ENCODE results near the gene CTNNA1.
A peak's percentile ranks its signal among the peaks of the same experiment; 100 is the strongest.
"Not testable (repeated sequence)": the region's sequence is repeated elsewhere in the genome, so short reads cannot be mapped to it uniquely, and the experiment has no call there.

The CTNNA1 gene

GRCh38 chr5:138725818-138726416, 27.3 kb upstream of the CTNNA1 start:
- FAIRE-seq: no peak

- no peak for FAIRE-seq
These were observed 26.4 kb upstream of the CTNNA1 start for GRCh38 chr5:138726848-138727247.

GRCh38 chr5:138730496-138730895, 22.7 kb upstream of the CTNNA1 start:
- not testable (repeated sequence) for FAIRE-seq

GRCh38 chr5:138732466-138732865, 20.8 kb upstream of the CTNNA1 start:
- FAIRE-seq: no peak

- FAIRE-seq: no peak
These were observed 20.3 kb upstream of the CTNNA1 start for GRCh38 chr5:138732933-138733332.

- FAIRE-seq: no peak
These were observed 19.7 kb upstream of the CTNNA1 start for GRCh38 chr5:138733509-138733908.

- no peak for FAIRE-seq
These were observed 16.9 kb upstream of the CTNNA1 start for GRCh38 chr5:138736293-138736692.

- FAIRE-seq: no peak
These were observed 15.5 kb upstream of the CTNNA1 start for GRCh38 chr5:138737494-138738265.

GRCh38 chr5:138738399-138738798, 14.8 kb upstream of the CTNNA1 start:
- no peak for FAIRE-seq

GRCh38 chr5:138739938-138740337, 13.3 kb upstream of the CTNNA1 start:
- FAIRE-seq: no peak

GRCh38 chr5:138743484-138743883, 9.7 kb upstream of the CTNNA1 start:
- FAIRE-seq: no peak

GRCh38 chr5:138745268-138745667, 8.0 kb upstream of the CTNNA1 start:
- no peak for FAIRE-seq

- FAIRE-seq: no peak
These were observed 4.6 kb upstream of the CTNNA1 start for GRCh38 chr5:138748630-138749081.

- not testable (repeated sequence) for FAIRE-seq
These were observed 1.9 kb upstream of the CTNNA1 start for GRCh38 chr5:138751344-138751743.

GRCh38 chr5:138752341-138752950, 779 bp upstream of the CTNNA1 start:
- no peak for FAIRE-seq

GRCh38 chr5:138753794-138754698, 821 bp downstream of the CTNNA1 start:
- peak; percentile 47 for FAIRE-seq

- no peak for FAIRE-seq
These were observed 1.5 kb downstream of the CTNNA1 start for GRCh38 chr5:138754699-138755057.

GRCh38 chr5:138755084-138755748, 2.0 kb downstream of the CTNNA1 start:
- FAIRE-seq: no peak

GRCh38 chr5:138757061-138757776, 4.0 kb downstream of the CTNNA1 start:
- FAIRE-seq: no peak

GRCh38 chr5:138760448-138761110, 7.4 kb downstream of the CTNNA1 start:
- no peak for FAIRE-seq

- not testable (repeated sequence) for FAIRE-seq
These were observed 7.9 kb downstream of the CTNNA1 start for GRCh38 chr5:138761115-138761514.
